COR-L47 (cell line): Measurements from ENCODE around the gene HIVEP3.
A peak's percentile ranks its signal among the peaks of the same experiment; 100 is the strongest.

Source experiments
- DNase-seq: peaks from one replicate; lab custom pipeline; 2025; lab: John Stamatoyannopoulos, UW

The HIVEP3 gene

DNA sequence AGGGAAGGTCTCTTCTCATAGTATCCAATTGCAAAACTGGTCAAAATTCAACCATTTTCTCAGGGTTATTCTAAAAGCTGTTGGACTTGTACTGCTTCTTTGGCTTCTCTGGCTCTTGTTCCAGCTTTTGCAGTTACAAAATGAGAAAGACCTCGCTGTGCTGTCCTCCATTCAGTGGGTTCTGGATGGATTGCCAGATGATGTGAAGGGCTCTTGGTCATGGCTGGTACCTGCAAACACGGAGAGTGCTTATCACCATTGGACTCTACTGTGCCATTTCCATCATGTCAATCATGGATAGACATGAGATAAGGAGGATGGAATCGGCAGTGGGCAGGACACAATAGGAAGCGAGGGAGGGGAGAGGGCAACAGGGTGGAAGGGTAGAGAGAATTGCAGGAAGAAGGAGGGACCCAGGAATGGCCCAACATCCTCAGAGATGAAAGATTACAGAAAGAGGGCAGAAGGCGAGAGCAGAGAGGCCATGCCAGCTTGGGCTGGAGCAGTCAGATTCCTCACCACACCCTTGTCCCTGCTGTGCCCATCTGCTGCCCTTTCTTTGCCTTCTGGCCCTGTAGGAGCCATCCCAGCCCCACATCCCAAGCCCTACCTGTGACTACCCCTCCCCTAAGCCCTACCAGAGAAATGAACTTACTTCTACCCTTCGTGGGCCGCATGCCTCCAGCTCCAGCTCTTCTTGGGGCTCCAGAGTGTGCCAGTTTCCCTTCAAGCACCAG lies 70.3 kb downstream of the HIVEP3 start:
- DNase-seq = no peak

DNA sequence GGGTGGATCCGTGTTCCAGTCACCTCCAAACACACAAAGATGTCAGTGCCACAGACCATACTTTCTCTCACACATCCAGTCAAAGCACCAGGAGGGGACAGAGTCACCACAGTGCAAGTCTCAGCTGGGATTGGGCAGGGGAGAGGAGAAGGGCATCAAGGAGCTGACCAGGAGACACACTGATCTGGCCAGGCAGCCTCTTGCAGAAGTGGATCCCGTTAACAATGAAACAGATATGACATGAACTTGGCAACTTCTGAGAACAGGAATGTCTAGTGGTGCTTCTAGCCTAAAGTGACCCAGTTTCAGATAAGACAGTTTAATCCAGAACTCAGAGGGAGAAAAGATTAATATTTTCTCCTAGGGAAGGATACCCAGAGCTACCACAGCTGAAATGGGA lies 71.0 kb downstream of the HIVEP3 start:
- no peak for DNase-seq

DNA sequence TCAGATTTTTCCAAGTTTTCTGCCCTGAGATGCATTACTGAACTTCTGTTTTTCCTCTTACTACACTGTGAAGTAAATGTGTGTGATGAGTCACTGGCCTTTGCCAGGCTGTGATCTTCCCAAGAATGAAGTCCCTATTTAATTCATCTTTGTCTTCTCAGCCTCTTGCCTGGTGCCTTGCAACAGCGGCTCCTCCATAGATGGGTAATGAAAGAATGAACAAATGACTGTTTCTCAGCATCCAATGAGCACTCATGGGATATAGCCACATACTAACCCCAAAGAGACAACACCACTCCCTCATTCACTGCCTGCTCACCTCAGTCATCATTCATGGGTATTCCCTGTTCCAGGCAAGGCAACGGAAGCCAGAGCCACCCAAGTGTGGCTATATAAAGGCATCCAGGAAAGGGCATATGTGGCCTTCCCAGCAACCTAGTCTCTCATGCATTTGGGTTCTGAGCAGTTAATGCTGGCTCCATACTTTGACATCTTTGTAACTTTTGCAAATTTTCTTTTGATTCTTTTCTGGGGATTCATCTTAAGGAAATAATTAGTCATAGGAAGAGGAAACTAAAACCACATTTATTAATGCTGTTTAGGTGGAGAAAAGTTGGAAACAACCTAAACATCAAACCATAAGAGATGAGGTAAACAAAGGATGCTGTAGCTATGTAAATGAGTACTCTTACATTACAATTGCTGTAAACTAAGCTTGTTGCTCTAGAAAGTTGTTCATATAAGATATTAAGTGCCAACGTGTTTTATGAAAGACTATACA lies 71.9 kb downstream of the HIVEP3 start:
- DNase-seq = no peak

DNA sequence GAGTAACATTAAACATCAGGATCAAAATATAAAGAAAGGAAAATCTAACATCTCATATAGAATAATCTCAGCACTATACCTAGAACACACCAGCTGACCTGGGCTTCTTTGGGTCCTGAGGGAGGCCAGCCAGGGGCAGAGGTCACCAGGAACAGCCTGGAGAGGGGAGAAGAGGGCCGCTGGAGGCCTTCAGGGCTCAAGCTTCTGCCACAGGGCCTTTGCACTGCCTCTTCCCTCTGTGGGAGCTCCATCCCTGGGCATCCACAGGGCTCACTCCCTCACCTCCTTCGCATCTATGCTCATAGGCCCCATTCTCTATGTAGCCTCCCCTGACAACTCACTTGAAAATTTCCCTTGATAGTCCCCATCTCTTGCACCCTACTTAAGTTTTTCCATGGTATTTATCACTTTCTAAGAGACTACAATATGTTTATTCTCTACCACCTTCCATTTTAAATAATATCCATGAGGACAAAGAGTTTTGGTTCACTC lies 73.9 kb downstream of the HIVEP3 start:
- no peak for DNase-seq

DNA sequence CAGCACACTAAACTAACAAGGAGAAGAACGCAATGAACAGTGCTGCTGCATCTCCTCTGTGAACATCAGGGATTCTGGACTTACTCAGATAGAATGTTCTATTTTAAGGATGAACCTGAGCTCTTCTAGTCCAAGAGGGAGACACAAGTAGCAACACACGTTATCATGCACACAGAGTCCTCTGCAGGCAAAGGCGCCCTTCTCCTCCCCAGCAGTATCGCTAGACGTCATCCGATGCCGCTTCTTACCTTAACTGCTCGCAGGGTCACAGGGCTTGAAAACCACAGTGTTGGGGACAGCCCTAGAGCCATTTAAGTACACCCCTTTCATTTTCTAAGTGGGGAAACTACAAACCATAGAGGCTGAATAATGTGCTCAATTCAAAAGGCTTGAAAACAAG lies 74.5 kb downstream of the HIVEP3 start:
- no peak for DNase-seq

DNA sequence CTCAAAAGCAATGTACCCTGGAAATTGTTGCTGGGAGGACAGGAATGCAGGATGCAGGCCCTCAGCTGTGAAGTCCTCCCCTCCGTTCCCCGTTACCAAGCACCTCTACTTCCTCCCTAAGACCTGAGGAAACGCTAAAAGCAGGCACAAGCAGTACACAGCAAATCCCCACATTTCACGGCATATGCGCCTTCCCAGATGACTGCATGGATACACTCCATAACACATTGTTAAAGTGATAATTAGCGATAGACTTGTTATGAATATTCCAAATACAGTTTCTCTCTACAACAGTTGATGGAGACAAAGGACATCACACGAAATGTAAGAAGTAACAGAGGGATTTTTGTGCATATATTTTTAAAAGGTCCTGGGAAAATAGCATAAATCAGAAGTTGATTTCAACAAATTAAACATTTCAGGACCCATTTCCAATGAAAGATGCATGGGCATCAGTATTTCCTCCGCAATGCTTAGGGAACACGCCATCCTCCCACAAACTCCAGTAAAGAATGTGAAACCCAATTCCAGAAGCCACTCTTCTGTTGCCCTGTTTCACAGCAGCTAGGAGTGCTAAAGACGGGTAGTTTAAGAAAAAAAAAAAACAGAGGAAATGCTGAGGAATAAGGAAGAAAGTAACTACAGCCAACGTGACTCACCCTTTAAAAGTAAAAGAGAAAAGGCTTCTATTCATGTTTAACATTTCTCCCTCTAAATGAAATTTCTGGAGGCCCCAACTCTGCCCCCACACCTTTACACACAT lies 75.5 kb downstream of the HIVEP3 start:
- DNase-seq = no peak

DNA sequence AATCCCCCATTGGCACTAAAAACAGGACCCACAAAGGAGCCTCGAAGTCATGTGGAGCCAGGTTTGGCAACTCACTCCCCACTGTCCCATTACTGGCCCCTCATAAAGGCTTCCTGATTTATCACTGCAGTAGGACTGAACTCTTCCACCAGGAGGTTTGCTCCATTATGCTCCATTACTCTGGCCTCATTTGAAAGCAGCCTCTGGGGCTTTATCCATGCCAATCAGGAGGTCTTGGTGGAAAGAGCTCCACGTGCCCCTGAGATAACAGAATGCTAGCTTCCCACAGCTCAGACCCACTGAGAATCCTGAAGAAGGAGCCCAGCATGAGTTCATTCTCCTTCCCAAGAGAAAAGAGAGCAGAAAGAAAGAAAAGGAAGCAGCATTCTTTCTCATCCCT lies 76.4 kb downstream of the HIVEP3 start:
- DNase-seq = no peak

DNA sequence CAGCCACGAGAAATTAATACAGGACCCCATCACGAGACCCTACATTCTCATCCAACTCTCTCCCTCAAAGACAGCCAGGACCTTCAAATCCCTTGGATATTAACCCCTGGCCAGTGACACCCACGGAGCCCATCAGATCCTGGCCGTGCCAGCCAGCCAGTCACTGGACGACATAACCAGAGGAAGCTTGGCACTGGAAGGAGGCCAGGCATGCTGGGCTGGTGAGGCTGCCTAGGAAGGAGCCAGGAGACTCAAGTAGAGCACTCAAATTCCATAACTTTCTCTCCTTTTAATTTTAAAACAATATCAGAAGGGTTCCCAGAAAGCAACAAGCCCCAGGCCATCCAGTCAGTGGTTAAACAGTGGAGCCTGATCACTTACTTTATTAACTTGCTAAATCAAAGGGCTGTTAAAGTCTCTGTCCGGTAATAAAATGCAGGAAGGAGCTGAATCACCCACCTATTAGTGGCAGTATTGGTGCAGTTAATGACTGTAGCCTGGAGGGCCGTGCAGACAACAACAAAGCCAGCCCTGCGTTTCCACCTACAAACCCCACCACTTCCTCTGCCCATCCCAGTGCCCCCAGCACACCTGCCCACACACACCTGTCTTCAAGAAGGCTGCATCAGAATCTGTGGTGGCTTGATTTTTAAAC lies 78.0 kb downstream of the HIVEP3 start:
- peak; percentile 13 for DNase-seq

DNA sequence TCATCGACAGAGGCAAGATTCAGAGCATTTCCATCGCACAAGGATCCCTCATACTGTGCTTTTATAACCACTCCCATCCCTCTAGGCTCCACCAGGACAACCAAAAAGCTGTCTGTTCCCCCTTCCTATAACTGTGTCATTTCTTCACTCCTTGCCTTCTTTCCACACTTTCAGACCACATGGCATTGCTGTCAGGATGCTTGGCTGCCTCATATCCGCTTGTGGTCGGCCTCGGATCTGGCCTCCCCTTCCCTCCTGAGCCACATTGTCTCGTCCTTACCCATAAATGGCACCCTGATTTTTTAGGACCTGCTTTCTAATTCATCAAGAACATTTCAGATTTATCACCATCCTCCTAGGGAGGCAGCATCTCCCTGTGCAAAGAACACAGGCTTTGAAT lies 80.5 kb downstream of the HIVEP3 start:
- DNase-seq = no peak

DNA sequence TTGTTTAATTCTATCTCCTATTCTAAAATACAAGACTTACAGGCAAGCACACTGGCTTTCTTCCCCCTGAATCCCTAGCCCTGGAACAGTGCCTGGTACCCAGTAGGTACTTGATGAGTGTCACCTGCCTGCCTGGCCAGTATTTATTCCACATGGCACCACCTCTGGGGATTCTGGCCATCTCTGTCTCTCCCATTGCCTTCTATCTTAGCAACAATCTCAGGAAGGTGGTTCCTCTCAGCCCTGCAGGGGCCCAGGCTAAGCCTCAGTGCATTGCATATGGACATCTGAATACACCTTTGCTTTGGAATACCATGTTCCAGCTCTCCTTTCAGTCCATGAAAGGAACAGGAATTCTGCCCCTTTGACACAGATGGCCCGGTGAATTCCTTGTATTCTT lies 81.0 kb downstream of the HIVEP3 start:
- DNase-seq = no peak

DNA sequence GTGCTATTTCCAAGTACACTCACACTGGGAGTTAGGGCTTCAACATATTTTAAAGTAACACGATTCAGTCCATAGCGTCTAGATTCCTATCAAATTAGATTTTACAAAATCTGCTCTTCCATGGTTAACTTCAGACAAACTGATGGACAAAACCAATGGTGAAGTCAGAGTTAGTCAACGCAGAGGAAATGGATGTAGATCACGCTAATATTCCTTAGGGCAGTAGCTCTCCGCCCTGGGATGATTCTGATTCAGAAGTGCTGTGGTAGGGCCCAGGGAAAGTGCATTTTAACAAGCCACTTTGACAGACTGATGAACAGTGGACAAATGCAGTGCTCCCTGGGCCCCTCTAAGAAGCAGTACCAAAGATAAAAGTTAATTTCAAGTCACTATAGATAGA lies 83.2 kb downstream of the HIVEP3 start:
- DNase-seq = no peak

DNA sequence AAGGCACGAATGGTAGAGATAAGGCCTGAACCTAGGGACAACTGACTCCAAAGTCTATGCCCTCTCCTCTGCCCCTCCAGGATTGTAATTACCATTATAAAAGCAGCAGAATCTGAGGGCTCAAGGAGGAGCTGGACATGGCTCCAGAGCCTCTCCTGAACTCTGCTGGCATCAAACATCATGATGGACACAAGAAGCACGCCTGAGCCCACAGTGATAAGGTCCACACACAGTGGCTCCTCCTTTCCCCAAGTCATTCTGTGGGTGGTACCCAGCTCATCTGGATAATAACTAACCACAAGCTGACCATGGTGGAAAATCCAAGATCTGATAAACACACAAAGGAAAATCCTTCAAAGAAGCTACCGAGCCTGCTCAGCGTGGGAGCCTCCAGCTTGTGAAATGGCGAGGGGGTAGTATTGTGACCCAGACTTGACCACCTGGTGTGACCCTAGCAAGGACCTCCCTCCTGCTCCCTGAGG lies 85.2 kb downstream of the HIVEP3 start:
- no peak for DNase-seq

DNA sequence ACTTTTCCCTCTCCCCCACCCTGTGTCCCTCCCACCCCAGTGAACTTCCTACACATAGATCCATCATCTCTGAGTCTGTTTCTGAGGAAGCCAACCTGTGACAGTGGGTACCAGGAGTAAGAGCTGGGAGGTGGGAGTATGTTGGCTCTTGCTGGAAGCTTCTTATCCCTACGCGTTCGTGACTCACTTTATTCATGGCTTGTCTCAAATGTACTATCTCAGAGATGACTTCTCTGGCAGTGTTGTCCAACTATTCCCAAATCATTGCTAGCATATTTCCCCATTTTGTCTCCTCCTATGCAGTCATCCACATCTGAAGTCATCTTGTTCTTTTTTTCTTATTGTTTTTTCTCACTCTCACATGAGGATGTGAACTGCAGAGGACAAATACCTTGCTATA lies 88.0 kb downstream of the HIVEP3 start:
- DNase-seq = no peak

DNA sequence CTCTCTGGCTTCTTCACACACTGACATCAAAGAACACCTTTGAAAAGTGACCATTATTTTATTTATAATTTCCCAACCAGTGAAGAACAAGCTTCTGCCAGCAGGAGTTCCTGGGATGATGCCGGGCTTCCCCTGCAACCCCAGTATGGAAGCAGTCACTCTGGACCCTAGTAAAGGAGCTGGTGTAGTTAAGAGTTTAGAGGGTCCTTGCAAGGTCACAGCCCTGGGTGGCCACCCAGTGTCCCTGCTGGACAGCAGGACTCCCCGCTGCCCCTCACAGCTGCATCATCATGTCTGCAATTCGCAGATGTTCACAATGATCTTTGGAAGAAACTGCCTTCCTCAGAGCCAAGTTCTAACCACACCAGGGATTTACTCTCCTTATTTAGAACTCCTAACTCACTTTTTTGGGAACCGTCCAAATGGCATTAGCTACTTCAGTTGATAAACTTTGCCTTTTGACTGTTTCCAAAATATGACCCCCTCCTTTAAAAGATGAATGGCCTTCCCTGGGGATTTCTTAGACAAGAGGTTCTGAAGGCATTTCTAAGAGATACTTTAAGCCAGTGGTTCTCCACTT lies 90.6 kb downstream of the HIVEP3 start:
- no peak for DNase-seq

DNA sequence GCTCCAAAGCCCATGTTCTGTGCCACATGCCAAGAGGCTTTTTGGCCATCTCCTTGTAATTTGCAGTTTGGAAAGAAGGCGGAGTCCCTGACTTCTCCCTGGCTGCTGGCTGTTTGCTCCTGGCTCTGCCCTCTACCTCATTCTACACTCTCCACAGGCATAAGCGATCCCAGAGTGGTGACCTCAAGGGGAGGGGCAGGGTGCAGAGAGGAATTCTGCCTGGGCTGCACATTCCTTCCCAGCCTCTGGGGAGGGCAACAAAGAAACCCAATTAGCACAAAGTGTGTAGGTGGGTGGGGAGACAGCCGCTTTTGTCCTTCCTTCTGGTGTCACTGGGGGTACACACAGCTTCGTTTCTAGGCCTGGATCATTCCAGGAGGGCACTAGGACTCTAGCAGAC lies 95.3 kb downstream of the HIVEP3 start:
- no peak for DNase-seq

DNA sequence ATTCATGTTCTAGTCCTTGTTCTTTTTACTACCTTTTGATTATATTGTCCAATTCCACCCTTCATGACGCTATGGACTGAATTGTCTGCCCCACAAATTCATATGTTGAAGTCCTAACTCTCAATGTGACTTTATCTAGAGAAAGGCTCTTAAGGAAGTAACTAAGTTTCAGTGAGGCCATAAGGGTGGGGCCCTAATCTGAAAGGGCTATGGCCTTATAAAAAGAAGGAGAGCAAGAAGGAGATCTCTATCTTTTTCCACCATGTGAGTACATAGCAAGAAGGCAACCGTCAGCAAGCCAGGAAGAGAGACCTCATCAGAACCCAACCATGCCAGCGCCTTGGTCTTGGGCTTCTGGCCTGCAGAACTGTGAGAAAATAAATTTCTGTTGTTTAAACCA lies 95.9 kb downstream of the HIVEP3 start:
- DNase-seq = no peak

DNA sequence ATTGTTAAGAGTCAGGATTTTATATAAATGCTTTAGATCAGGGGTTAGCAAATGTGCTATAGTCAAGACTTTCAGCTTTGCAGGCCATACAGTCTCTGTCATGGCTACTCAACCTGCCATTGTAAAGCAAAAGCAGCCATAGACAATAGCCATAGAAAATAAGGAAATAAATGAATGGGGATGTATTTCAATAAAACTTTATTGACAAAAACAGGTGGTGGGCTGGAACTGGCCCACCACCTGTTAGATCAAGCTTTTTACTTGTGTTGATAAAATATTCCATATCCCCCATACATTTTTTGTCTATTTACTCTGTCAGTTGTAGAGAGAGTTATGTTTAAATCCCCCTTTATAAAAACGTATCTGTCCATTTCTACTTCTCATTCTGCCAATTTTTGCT lies 98.9 kb downstream of the HIVEP3 start:
- DNase-seq = no peak

DNA sequence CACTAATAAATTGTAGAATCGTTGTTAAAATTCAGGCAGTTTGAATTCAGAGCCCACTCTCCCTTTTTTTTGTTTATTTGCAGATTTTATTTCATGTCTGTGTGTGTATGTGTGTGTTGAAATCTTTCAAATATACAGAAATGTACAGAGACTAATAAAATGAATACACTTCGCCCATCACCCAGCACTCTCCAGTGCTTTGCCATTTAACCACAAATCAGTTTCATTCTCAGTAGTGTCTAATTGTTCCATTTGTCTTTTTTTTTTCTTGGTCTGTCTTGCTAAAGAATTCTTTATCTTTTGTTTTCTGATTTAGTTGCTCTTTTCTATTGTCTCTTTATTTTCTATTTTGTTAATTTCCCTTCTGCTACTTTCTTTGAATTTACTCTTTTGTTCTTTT lies 99.7 kb downstream of the HIVEP3 start:
- DNase-seq = no peak

DNA sequence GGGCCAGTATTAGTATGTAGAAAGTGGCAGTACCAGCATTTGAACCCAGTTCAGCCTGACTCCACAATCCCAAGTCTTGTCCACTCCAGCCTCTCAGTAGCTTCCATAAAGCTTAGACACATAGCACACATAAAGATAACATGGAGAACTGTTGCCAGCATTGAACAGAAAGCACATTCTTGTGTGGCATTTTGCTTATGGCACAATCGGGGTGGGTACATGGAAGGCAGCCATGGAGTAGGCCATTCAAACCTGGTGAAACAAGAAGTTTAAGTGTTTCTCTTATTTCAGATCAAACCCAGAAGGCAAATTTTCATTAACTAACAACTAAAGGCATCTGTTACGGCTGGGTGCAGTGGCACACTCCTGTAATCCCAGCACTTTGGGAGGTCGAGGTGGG lies 102.7 kb downstream of the HIVEP3 start:
- DNase-seq = no peak

DNA sequence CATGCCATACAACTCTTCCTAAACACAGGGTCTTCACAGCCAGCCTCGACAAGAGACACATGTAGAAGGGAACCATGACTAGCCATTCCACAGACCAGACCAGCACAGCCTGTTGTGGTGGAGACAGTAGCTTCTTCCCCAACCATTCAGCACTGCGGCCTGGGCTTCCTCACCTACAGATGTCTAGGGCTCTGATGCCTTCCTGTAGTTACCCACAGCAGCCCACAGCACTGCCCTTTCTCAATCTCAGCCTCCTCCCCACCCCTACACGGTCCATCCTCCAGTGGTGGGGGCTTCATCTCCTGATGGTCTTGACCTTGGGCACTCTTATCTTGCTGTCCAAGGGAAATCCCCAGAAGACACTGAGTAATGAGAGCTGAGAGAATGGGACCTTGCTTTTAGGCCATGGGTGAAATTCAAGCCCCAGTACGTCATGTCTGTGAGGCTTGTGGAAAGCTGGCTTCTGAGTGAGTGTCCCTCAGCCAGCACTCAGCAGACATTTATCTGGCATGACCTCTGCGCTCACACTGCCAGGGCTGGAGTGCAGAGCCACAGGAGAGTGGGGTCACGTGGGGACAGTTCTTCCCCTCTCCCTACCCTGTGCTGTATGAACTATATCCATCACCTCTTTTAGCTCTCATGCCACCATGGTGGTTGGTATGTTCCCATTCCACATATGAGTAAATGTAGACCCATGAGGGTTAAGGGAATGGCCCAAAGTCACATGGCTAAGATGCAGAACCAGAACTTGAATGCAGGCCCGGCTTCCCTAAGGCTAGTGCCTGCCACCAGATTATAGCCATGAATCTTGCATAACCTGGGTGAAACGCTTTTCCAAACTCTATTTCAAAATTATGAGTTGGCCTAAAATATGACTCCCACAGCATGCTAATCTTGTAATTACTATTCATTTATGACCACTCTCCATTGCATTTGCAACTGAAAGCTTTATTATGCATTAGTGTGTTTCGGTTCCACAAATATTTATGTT lies 104.7 kb downstream of the HIVEP3 start:
- DNase-seq = no peak

DNA sequence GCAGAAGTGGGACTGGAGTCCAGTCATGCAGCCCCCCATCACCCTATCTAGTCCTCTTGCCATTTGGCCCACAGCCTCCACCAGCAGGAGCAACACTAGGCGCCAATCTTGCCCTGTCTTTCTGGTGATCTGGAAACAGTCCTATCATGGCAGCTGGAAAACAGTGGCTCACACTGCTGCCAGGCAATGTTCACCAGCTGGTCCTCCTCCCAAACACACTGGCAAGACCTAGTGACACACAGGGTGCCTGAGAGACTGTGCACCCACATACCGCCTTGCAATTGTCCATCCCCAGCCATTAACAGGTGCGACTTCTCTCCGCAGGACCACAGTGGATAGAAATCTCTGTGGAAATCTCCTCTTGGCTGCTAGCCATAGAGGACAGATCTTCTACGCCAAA lies 105.5 kb downstream of the HIVEP3 start:
- no peak for DNase-seq
